Parathyroid adenoma (tissue), 2 donors: ENCODE results near the gene BCL11B.
"Not testable (repeated sequence)": the region's sequence is repeated elsewhere in the genome, so short reads cannot be mapped to it uniquely, and the experiment has no call there.

Experiments used
- H2AFZ ChIP-seq: fragments of 300-600 bp; sonication (generic); one replicate; pipeline ENCODE4 v1.7.0; 2017; ENCODE audit warnings: antibody characterized with exemption, mild to moderate bottlenecking
- H3K27ac ChIP-seq: fragments of 300-600 bp; sonication (generic); one replicate; pipeline ENCODE4 v1.7.0; 2017
- H3K27me3 ChIP-seq: fragments of 300-600 bp; sonication (generic); one replicate; pipeline ENCODE4 v1.7.0; 2017; ENCODE audit warnings: low read length; ENCODE audit not compliant: control insufficient read depth, insufficient read depth
- H3K36me3 ChIP-seq: fragments of 300-600 bp; sonication (generic); one replicate; pipeline ENCODE4 v1.7.0; 2017; ENCODE audit warnings: low read length; ENCODE audit not compliant: control insufficient read depth, insufficient read depth
- H3K4me1 ChIP-seq: fragments of 300-600 bp; sonication (generic); one replicate; pipeline ENCODE4 v1.7.0; 2017; ENCODE audit warnings: control low read depth
- H3K4me2 ChIP-seq: fragments of 300-600 bp; sonication (generic); one replicate; pipeline ENCODE4 v1.7.0; 2017; ENCODE audit warnings: low read length
- H3K4me3 ChIP-seq: fragments of 300-600 bp; sonication (generic); one replicate; pipeline ENCODE4 v1.7.0; 2017; ENCODE audit warnings: low read depth, low read length
- H3K79me2 ChIP-seq: fragments of 300-600 bp; sonication (generic); one replicate; pipeline ENCODE4 v1.7.0; 2017; ENCODE audit warnings: control low read depth
- H3K9ac ChIP-seq: fragments of 300-600 bp; sonication (generic); one replicate; pipeline ENCODE4 v1.7.0; 2017; ENCODE audit warnings: mild to moderate bottlenecking
- H3K9me3 ChIP-seq: fragments of 300-600 bp; sonication (generic); one replicate; pipeline ENCODE4 v1.7.0; 2017; ENCODE audit warnings: low read length; ENCODE audit not compliant: control insufficient read depth
- TF ChIP-seq, protein P1 (sequence below): fragments of 300-600 bp; sonication (generic); IDR thresholded peaks from one replicate; pipeline ENCODE4 v1.7.0; 2017; ENCODE audit warnings: antibody characterized with exemption, mild to moderate bottlenecking
- donor health status: primary hyperparathyroidism.

BCL11B gene

DNA sequence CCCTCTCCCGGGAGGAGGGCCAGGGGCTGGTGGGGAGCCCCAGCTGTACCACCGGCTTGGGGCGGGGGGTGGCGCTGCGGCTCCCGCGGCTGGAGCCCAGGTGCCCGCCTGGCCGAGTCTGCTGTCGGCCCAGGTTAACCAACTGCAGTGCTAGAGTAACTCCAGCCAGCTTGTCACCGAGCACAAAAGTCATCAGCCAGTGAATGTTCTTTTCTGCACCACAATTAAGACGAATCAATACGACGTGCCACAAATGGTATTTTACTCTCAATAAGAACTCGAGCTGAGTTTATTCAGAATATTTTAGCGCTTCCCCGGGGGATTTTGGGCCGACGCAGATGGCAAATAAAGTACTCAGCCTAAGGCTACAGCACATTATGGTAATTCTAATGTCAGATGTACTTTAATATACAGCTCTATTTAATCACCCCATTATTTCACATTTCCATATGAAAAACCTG, 83.2 kb downstream of the BCL11B start:
- H3K36me3 ChIP-seq: no peaks in the 10 kb centered on the region
- no peak overlapping the region for H3K27ac ChIP-seq
- H3K79me2 ChIP-seq: no peaks in the 10 kb centered on the region
- H3K4me2 ChIP-seq: no peak overlapping the region
- H3K27me3 ChIP-seq: no peaks in the 10 kb centered on the region
- H3K4me3 ChIP-seq: no peak overlapping the region
- TF ChIP-seq, protein P1, sequence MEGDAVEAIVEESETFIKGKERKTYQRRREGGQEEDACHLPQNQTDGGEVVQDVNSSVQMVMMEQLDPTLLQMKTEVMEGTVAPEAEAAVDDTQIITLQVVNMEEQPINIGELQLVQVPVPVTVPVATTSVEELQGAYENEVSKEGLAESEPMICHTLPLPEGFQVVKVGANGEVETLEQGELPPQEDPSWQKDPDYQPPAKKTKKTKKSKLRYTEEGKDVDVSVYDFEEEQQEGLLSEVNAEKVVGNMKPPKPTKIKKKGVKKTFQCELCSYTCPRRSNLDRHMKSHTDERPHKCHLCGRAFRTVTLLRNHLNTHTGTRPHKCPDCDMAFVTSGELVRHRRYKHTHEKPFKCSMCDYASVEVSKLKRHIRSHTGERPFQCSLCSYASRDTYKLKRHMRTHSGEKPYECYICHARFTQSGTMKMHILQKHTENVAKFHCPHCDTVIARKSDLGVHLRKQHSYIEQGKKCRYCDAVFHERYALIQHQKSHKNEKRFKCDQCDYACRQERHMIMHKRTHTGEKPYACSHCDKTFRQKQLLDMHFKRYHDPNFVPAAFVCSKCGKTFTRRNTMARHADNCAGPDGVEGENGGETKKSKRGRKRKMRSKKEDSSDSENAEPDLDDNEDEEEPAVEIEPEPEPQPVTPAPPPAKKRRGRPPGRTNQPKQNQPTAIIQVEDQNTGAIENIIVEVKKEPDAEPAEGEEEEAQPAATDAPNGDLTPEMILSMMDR: no peak
- H3K9ac ChIP-seq: no peak overlapping the region
- H3K4me1 ChIP-seq: no peaks in the 10 kb centered on the region
- H3K9me3 ChIP-seq: no peaks in the 10 kb centered on the region
- H2AFZ ChIP-seq: no peak overlapping the region

DNA sequence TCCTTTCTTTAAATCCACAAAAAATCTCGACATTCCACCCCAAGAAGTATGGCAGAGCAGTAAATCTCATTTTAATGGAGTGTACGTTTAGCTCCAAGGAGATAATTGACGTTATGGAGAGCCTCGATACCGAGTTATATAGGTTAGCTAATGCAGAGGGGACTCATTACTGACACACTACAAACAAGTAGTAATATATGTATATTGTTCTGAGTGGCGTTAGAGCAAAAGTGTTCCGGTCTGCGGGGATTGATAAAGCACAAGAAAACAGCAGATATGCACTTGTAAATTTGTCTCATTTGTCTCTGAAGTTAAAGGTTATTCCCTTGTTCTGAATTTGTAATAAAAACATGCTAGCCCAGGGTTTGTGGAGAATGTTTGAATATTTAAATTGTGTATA, 84.1 kb downstream of the BCL11B start:
- H3K9ac ChIP-seq: no peak overlapping the region
- H3K4me3 ChIP-seq: no peak overlapping the region
- TF ChIP-seq, protein P1: no peak
- H3K36me3 ChIP-seq: no peaks in the 10 kb centered on the region
- no peak overlapping the region for H3K4me2 ChIP-seq
- no peak overlapping the region for H2AFZ ChIP-seq
- H3K79me2 ChIP-seq: no peaks in the 10 kb centered on the region
- H3K9me3 ChIP-seq: no peaks in the 10 kb centered on the region
- no peak overlapping the region for H3K27ac ChIP-seq
- H3K27me3 ChIP-seq: no peaks in the 10 kb centered on the region
- no peaks in the 10 kb centered on the region for H3K4me1 ChIP-seq

DNA sequence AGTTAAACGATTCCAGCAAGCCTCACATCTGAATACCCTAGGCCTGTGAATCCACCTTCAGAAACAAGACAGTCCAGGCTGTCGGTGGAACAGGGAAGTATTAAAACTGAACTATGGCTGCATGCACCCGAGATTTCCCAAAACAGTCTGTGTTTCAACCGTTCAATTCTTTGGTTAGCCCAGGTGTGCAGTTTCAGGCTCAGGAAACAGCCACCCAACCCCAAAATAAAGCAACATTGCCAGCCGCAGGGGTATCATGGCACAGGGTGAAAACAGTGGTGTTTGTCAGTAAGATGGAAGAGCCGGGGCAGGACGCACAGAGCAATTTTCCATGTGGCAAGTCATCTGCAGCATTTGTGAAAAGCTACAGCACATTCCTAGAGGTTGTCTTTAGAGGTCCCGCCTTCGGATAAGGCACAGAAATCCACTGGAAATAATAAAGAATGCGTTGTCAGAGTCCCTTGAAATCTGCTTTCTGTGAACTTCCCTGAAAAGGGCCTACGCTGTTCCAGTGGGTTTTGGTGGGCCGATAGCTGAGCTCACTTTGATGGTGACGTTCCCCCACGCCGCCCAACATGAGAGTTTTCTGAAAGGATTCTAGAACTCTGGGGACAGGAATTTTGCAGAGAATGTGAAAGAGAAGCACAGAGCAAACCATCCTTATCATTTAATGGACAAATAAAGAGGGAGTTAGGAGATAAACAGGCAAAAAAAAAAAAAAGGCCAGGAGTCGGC, 84.9 kb downstream of the BCL11B start:
- TF ChIP-seq, protein P1: no peak
- Histone ChIP-seq H3K4me3 (no peak overlapping the region), H3K27me3 (no peaks in the 10 kb centered on the region), H3K4me2 (no peak overlapping the region), H3K27ac (no peak overlapping the region), H3K9me3 (no peaks in the 10 kb centered on the region), H2AFZ (no peak overlapping the region), H3K79me2 (no peaks in the 10 kb centered on the region), H3K9ac (no peak overlapping the region), H3K4me1 (no peaks in the 10 kb centered on the region), H3K36me3 (no peaks in the 10 kb centered on the region)

DNA sequence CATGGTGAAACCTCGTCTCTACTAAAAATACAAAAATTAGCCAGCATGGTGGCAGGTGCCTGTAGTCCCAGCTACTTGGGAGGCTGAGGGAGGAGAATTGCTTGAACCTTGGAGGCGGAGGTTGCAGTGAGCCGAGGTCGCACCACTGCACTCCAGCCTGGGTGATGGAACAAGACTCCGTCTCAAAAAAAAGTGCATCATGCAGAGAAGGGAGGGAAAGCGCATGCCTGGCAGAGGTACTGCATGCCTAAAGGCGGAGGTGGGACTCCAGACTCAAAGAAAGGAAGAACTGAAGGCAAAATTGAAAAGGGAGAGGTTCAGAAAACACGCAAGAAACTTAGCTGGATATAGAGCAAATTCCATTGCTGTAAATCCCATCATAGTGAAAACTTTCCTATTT, 85.7 kb downstream of the BCL11B start:
- H3K4me3 ChIP-seq, H3K27me3 ChIP-seq, H3K9me3 ChIP-seq, H3K4me1 ChIP-seq, H3K4me2 ChIP-seq, H2AFZ ChIP-seq, H3K27ac ChIP-seq, H3K9ac ChIP-seq, H3K36me3 ChIP-seq, H3K79me2 ChIP-seq: not testable (repeated sequence)

DNA sequence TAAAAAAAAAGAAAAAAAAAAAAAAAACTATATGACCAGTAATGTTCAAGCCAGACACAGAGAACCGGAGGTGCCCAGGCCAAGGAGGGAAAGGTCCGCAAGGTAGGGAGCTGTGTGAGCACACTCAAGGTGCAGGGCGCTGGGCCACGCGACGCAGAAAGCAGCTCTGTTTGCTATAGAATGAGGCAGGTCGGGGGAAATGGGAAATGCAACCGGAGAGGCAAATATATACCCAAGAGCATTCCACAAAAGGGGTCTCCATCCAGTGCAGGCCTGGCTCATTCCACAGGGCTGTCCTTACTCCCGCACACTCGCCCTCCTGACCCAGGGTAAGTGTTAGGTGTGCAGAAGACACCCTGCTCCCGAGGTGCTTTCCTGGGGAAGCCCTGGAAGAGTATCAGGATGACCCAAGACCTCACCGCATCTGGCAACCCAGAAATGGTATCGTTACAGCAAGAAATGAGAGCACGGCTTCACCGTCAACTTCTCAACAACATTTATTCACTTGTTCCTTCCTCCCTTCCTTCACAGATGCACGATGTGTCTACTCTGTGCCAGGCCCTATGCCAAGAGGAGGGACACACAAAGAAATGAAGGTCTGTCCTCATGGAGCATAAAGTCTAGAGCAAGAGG, 86.4 kb downstream of the BCL11B start:
- no peak overlapping the region for H3K4me3 ChIP-seq
- H3K9me3 ChIP-seq: no peaks in the 10 kb centered on the region
- H3K36me3 ChIP-seq: no peaks in the 10 kb centered on the region
- no peaks in the 10 kb centered on the region for H3K4me1 ChIP-seq
- TF ChIP-seq, protein P1: no peak
- H3K9ac ChIP-seq: no peak overlapping the region
- H2AFZ ChIP-seq: no peak overlapping the region
- H3K27me3 ChIP-seq: no peaks in the 10 kb centered on the region
- H3K79me2 ChIP-seq: no peaks in the 10 kb centered on the region
- H3K4me2 ChIP-seq: no peak overlapping the region
- no peak overlapping the region for H3K27ac ChIP-seq
